HG02610 (cell line): ENCODE data around the gene EPHB1.
"Not testable (repeated sequence)": the region's sequence is repeated elsewhere in the genome, so short reads cannot be mapped to it uniquely, and the experiment has no call there.

ENCODE experiments used
- ATAC-seq: cut with Tn5 transposase; IDR thresholded peaks from one replicate; pipeline ENCODE4 v1.9.1; 2021; ENCODE audit warnings: mild to moderate bottlenecking, moderate library complexity; ENCODE audit not compliant: unreplicated experiment

EPHB1 gene

GRCh38 chr3:135030768-135031615 lies 235.9 kb downstream of the EPHB1 start:
- not testable (repeated sequence) for ATAC-seq

GRCh38 chr3:135033737-135034136 lies 238.7 kb downstream of the EPHB1 start:
- no peak for ATAC-seq

- no peak for ATAC-seq
Observed at GRCh38 chr3:135034291-135034768, 239.3 kb downstream of the EPHB1 start.

GRCh38 chr3:135034891-135035440 lies 239.9 kb downstream of the EPHB1 start:
- ATAC-seq = no peak

DNA sequence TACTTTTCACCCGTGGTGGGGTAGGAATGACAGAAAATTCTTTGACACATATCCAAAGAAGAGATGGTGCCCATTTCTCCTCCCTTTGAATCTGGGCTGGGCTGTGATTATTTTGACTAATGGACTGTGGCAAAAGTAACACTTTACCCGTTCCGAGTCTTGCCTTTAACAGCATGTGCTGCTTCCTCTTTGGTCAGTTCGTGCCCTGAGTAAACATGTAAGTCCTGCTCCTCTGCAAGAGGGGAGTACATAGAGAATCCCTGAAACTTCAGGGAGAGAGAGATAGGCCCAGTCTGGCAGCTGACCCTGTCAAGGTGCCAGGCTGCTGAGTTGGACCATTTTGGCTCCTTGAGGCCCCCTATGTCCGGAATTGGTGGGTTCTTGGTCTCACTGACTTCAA lies 243.1 kb downstream of the EPHB1 start:
- no peak for ATAC-seq

DNA sequence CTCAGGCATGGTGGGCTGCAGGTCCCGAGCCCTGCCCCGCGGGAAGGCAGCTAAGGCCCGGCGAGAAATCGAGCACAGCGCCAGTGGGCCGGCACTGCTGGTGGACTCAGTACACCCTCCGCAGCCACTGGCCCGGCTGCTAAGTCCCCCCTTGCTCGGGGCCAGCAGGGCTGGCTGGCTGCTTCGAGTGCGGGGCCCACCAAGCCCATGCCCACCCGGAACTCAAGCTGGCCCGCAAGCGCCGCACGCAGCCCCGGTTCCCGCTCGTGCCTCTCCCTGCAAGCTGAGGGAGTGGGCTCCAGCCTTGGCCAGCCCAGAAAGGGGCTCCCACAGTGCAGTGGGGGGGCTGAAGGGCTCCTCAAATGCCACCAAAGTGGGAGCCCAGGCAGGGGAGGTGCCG lies 244.5 kb downstream of the EPHB1 start:
- ATAC-seq = not testable (repeated sequence)

DNA sequence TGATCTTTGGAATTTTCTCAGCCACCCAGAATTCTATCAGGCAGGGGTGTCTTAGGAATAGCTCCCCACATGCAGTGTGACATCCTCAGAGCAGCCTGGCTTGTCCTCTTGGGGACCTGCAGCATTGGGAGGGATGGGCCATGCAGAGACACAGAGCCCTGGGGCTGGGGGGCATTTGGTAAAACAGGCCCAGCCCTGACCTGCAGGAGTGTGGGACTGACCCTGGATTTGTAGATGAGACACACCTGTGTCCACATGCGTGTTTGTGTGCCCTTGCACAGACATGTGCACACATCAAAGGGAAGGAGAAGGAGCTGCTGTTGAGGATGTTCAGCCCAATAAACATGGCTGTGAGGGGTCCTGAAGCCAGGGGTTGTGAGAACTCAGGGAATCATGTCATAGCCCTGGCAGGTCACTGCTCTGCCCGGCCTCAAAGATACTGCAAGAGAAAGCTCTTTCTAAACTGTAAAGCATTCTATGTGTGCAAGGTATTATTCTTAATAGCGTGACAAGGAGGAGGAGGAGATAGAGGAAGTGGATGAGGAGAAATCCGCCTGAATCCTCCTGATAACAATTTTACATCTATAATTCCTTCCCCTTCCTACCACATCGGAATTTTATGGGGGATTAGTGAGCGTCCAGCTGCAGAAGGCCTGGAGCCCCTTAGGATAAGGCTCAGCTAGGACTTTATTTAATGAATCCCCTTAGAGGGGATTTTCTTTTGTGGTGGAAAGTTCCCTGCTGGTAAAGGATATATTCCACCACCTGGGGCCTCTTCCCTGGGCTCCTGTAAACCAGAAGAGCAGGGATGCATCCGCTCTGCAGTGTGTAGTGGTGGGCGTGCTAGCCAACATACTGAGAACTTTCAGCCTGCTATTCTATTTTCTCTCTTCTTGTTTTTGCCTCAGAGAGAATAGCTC lies 245.5 kb downstream of the EPHB1 start:
- ATAC-seq = no peak

DNA sequence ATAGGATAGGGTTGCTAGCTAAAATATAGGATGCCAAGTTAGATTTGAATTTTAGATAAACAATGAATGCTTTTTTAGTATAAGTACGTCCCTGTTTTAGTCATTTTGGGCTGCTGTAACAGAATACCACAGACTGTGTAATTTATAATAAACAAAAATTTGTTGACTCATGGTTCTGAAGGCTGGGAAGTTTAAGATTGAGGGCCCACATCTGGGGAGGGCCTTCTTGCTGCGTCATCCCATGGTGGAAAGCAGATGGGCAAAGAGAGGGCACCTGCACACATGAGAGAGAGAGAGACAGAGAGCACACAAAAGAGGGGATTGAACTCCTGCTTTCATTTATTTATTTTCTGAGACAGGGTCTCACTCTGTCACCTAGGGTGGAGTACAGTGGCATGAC lies 246.5 kb downstream of the EPHB1 start:
- no peak for ATAC-seq

- no peak for ATAC-seq
Observed at GRCh38 chr3:135047061-135047460, 252.0 kb downstream of the EPHB1 start.

- no peak for ATAC-seq
Observed at GRCh38 chr3:135050536-135050935, 255.5 kb downstream of the EPHB1 start.

- no peak for ATAC-seq
Observed at GRCh38 chr3:135051409-135051973, 256.4 kb downstream of the EPHB1 start.

DNA sequence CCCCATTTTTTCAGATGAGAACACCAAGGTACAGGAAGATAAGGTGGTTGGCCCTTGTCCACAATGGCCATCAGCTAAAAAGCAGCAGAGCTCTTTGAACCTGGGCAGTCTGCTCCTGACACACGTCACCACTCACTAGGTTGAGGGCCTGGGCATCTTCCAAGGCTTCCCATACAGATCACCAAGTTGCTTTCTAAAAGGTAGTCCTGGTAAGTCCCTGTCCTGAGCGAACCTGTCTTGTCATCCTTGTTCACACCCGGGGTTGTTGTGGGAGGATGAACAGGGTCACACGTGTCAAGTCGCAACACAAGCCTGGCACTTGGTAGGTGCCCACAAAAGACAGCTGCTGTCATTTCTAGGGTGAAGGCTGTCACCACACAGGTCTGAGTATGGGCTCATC lies 260.4 kb downstream of the EPHB1 start:
- ATAC-seq = no peak

DNA sequence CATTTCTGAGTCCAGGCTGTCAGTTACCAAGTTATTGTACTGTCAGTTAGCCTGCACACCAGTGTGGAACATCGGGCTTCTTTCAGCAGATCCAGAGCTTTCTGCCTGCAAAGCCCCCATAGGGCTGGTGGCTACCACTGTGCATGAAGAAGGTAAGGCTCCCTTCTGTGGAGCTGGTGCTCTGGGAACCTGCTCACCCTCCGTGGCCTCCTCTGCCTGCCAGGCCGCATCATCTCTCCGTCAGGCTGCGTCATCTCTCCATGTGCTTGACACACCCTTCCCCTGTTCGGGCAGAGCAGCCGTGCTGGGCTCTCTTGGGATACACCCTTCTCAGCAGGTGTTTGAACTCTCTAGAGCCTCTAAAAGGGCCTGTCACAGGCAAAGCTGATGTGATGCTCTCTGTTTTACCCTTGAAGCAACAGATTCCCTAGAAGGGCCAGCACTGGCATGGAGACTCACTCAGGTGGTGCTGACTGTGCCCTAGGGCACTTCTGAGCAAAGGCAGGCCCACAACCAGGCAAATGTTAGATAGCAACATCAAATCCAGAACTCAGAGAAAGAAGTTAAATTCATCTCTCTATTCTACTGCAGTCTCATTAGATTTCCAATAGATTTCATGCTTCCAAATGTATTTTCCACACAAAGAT lies 261.1 kb downstream of the EPHB1 start:
- ATAC-seq = no peak

GRCh38 chr3:135056733-135057310 lies 261.8 kb downstream of the EPHB1 start:
- no peak for ATAC-seq

DNA sequence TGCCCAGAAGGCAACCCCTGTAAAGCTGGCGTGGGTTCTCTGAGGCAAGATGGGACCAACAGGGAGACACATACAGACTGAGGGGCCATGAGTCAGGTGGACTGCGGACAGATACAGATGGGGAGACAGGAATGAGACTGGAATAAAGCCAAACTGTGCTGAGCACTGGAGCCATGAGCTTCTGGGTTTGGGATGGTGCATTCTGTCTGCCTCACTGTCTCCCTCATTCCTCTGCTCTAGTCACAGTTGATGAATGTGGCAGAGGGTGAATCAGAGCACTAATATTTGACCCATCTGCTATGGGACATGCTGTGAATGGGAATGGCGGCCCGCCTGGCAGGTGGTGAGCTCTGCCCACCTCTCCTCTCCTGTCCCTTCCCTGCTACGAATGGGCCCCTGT lies 262.9 kb downstream of the EPHB1 start:
- ATAC-seq = no peak

DNA sequence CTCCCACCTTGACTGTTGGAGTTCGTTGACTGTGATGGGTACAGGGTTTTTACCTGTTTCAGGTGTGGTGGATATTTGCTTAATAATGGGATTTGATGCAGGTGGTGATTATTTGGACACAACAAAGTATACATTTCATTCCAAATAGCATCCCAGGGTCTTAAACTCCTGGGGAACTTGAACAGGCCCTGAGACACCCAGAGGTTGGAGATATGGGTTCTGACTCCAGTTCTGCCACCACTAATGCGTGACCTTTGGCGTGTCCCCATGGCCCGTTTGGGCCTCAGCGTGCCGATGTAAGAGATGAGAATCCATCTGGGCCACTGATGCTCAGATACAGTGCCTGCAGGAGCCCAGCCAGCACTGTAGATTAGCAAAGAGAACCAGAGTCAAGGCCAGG lies 264.5 kb downstream of the EPHB1 start:
- ATAC-seq = no peak

GRCh38 chr3:135066844-135067727 lies 272.0 kb downstream of the EPHB1 start:
- ATAC-seq = not testable (repeated sequence)

GRCh38 chr3:135068011-135068410 lies 273.0 kb downstream of the EPHB1 start:
- no peak for ATAC-seq

DNA sequence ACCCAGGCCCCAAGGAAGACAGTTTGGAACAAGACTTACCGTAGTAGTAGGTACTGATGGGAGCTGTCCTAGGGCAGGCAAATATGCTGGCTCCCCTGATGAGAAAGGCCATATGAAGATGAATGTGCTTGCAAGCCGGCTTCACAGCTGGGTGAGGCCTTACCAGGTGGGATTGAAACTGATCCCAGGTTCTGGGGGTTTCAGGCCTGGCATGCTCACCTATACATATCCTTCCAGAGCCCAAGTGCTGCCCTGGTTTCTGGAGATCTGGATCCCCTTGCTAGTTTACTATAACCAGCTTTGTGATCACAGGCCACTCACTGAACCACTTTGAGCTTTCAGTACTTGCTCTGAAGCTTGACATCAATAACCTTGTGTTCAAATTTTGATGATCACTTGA lies 274.3 kb downstream of the EPHB1 start:
- no peak for ATAC-seq
